DMS153 treated with DMSO at 0.1 percent for 48 hours (cell line): Measurements from ENCODE around the gene ATCAY.

Experiments used
- DNase-seq: peaks from one replicate; lab custom pipeline; 2025; ENCODE audit not compliant: unreplicated experiment; lab: John Stamatoyannopoulos, UW

ATCAY gene, protein sequence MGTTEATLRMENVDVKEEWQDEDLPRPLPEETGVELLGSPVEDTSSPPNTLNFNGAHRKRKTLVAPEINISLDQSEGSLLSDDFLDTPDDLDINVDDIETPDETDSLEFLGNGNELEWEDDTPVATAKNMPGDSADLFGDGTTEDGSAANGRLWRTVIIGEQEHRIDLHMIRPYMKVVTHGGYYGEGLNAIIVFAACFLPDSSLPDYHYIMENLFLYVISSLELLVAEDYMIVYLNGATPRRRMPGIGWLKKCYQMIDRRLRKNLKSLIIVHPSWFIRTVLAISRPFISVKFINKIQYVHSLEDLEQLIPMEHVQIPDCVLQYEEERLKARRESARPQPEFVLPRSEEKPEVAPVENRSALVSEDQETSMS

GRCh38 chr19:3880471-3881271, at the start of gene ATCAY:
TSS of gene ATCAY (plus strand) at chr19:3880685. CDS start at chr19:3885768, 5,083 bp downstream.
- DNase-seq, result peak; percentile 44

DNA sequence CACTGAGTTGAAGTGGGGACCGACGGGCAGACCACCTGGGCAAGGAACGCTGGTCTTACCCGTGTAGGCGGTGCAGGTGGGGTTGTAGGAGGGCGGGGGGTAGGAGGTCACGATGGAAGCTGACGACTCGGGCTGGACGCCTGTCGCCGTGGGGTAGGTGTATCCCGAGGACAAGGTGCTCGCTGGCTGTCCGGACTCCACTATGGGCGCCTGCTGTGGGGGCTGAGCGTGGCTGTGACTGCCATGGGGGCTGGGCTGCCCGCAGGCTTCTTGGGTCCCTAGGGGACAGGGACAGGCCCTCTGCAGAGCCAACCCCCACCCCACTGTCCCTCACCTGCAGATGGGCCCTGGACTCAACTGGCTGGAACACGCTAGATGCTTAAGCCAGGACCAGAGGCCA, 48.9 kb upstream of the ATCAY start:
- DNase-seq, result no peak

- no peak for DNase-seq
Measured at GRCh38 chr19:3832001-3832400, 48.5 kb upstream of the ATCAY start.

- DNase-seq, result no peak
Measured at GRCh38 chr19:3833578-3834348, 46.7 kb upstream of the ATCAY start.

GRCh38 chr19:3834349-3835054, 46.0 kb upstream of the ATCAY start:
- DNase-seq, result no peak

GRCh38 chr19:3835055-3835435, 45.4 kb upstream of the ATCAY start:
- DNase-seq, result no peak

- DNase-seq, result no peak
Measured at GRCh38 chr19:3836887-3837286, 43.6 kb upstream of the ATCAY start.

DNA sequence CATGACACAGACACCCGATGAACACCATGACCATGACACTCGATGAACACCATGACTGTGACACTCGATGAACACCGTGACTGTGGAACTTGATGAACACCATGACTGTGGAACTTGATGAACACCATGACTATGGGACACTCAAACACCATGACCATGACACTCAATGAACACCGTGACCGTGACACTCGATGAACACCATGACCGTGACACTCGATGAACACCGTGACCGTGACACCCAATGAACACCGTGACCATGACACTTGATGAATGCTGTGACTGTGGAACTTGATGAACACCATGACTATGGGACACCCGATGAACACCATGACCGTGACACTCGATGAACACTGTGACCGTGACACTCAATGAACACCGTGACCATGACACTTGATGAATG, 43.2 kb upstream of the ATCAY start:
- no peak for DNase-seq

DNA sequence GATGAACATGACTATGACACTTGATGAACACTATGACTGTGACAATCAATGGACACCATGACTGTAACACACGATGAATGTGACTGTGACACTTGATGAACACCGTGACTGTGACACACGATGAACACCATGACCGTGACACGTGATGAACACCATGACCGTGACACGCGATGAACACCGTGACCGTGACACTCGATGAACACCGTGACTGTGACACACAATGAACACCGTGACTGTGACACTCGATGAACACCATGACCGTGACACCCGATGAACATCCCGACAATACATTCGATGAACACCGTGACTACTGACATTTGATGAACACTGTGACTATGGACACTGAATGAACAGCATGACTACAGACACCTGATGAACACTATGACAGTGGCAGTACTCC, 42.6 kb upstream of the ATCAY start:
- DNase-seq, result no peak

DNA sequence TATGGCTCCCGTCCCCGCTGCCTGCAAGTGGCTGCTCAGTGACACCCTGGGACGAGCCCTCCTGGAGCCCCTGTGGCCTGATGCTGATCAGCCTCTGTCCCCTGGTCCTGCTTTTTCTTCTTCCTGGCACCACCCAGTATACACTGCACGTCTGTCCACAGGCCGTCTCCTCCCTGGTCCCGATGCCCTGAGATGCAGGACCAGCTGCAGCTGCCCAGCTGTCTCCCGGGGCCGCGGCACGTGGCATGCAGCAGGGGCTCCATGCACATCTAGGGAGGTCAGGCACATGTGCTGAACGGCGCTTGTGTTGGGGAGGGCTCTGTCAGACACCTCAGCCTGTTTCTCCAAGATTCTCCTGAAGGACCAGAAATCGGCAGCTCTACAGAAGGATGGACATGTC, 41.8 kb upstream of the ATCAY start:
- no peak for DNase-seq

GRCh38 chr19:3839941-3840340, 40.5 kb upstream of the ATCAY start:
- no peak for DNase-seq

- no peak for DNase-seq
Measured at GRCh38 chr19:3840804-3841203, 39.7 kb upstream of the ATCAY start.

- DNase-seq, result no peak
Measured at GRCh38 chr19:3842948-3843347, 37.5 kb upstream of the ATCAY start.

- DNase-seq, result no peak
Measured at GRCh38 chr19:3844596-3844995, 35.9 kb upstream of the ATCAY start.

GRCh38 chr19:3849092-3849491, 31.4 kb upstream of the ATCAY start:
- DNase-seq, result no peak

- DNase-seq, result no peak
Measured at GRCh38 chr19:3849787-3850186, 30.7 kb upstream of the ATCAY start.

- no peak for DNase-seq
Measured at GRCh38 chr19:3850320-3850972, 30.0 kb upstream of the ATCAY start.

- no peak for DNase-seq
Measured at GRCh38 chr19:3851254-3852176, 29.0 kb upstream of the ATCAY start.

GRCh38 chr19:3852177-3852511, 28.3 kb upstream of the ATCAY start:
- DNase-seq, result no peak
